Measurements from ENCODE around the gene LRP1.

- no peak for TF ChIP-seq CTCF (IDR thresholded peaks at IDR 0.05; ENCODE audit: insufficient read depth, low read length)
- TF ChIP-seq POLR2AphosphoS5 (IDR thresholded peaks at IDR 0.05; ENCODE audit: low read depth), result no peak
Measured at GRCh38 chr12:57105011-57105753, 23.1 kb upstream of the LRP1 start.
